DMS53 (cell line): ENCODE data around the gene LRRC17.
"Not testable (repeated sequence)": the region's sequence is repeated elsewhere in the genome, so short reads cannot be mapped to it uniquely, and the experiment has no call there.

Experiments
- DNase-seq: peaks from one replicate; lab custom pipeline; 2025; lab: John Stamatoyannopoulos, UW

The LRRC17 gene

DNA sequence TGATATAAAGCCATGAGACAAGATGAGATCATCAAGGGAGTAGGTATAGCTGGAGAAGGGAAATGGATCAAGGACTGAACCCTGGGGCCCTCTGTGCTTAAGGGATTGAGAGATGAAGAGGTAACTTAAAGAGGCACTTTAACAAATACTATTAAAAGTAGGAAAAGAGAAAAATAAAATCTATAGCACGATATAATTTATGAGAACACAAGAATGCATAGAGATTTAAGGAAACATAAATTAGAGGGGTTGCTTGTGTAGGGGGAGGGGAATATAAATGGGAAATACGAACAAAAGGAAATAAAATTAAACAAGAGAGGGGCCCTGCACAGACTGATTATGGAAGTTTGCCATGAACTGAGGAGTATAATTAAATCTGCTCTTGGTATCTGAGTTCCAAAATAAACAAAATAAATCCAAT lies 15.6 kb upstream of the LRRC17 start:
- DNase-seq: no peak

DNA sequence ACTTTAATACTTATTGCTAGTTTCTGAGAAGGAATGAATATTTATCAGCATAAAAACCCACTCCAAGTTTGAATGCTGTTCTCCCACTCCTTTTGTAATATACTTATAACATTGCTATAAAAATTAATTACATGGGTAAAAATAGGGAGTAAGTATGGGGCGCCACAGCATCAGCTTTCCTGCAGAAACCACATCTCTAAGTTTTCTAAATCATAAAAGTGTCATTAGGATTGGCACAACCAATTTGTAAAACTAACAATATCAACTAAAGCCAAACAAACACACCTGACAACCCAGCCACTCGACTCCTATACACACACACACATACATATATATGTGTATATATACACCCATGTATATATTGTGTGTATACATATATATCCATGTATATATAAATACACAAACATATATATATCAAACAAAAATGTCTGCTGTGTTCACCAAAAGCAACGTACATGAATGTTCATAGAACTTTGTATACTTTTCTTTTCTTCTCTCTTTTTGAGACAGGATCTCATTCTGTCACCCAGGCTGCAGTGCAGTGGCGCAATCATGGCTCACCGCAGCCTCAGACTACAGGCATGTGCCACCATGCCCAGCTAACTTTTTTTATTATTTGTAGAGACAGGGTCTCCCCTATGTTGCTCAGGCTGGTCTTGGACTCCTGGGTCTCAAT lies 14.8 kb upstream of the LRRC17 start:
- no peak for DNase-seq

DNA sequence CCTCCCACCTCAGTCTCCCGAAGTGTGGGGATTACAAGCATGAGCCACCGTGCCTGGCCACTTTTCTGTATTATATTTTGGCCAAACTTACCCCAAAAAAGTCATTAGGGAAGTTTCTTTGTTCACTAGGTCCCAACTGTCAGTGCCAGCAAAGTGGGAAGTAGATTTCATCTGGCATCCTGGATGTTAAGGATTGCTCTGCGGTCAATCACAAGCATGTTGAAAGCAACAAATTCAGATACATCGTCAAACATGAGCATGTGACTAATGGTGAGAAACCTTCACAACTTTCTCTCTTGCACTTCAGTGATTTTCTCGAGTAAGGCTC lies 14.3 kb upstream of the LRRC17 start:
- DNase-seq: no peak

DNA sequence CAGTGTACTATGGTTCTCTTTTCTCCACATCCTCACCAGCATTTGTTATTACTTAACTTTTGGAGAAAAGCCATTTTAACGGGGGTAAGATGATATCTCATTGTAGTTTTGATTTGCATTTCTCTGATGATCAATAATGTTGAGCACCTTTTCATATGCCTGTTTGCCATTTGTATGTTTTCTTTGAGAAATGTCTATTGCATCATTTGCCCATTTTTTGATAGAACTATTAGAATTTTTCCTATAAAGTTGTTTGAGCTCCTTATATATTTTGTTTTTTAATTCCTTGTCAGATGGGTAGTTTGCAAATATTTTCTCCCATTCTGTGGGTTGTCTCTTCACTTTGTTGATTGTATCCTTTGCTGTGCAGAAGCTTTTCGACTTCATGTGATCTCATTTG lies 10.7 kb upstream of the LRRC17 start:
- not testable (repeated sequence) for DNase-seq

DNA sequence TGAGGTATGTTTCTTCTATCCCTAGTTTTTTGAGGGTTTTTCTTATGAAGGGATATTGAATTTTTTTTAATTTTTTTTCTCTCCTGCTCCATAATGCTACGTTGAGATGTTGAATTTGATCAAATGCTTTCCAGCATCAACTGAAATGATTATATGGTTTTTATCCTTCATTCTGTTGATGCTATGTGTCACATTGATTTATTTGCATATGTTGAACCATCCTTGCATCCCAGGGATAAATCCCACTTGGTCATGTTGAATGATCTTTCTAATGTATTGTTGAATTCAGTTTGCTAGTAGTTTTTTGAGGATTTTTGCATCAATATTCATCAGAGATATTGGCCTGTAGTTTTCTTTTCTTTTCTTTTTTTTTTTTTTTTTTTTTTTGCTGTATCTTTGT lies 9.2 kb upstream of the LRRC17 start:
- DNase-seq: not testable (repeated sequence)

DNA sequence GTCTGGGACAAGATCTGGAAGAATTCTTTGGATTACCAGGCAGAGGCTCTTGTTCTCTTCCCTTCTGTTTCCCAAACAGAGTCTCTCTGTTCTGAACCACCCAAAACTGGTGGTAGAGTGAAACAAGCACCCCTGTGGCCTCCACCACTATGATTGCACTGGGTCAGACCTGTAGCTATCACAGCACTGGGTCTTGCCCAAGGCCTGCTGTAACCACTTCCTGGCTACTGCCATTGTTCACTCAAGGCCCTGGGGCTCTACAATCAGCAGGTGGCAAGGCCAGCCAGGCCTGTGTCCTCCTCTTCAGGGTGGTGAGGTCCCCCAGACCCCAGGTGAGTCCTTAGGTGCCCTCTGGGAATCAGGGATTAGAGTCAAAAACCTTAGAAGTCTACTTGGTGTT lies 4.1 kb upstream of the LRRC17 start:
- no peak for DNase-seq

DNA sequence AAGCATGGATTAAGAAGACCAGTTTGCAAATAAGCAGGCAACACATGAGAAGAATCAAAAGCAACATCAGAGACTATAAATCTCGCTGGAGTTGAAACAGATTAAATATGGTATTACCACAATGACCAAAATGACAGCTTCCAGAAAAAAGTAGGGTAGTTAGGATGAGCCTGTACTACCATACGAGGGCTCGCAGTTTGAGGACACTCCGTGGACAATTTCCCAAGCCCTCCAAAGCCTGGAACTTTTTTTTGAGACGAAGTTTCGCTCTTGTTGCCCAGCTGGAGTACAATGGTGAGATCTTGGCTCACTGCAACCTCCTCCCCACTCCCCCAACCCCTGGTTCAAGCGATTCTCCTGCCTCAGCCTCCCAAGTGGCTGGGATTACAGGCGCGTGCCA lies 1.0 kb downstream of the LRRC17 start:
- DNase-seq: no peak

DNA sequence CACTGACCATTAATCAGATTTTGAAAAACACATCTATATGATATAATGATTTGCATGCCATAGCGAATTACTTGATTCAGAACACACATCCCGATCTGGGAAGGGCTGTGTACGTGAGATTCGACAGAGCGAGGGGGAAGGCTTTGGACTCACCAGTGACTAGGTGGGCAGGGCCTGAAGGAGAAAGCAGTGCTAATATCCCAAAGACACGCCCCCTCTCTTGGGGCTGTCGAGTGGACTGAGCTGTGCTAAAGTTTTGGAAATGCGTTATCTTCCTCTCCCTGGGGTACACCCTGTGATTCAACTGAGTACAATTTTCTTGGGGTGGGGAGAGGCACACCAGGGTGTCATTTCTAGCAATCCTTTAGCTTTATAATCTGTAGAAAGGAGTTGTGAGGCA lies 1.8 kb downstream of the LRRC17 start:
- DNase-seq: no peak

DNA sequence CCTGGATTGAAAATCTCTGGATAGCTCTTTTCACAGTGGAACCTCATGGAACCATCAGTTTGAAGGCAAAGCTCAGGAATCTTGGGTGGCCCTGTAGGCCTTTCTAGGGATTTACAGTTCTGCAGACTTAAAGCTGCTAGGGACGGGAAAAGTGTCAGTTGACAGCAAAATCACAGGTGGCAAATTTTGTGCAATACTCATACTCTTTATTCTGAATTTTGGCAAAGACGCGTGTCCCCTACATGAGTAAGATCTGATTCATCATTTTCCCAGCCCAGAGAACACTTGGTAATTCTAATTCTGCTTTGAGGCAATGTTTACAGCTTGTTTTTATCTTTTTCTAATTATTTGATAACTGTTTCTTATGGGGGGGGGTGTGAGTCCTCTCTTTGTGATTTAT lies 3.6 kb downstream of the LRRC17 start:
- DNase-seq: no peak

DNA sequence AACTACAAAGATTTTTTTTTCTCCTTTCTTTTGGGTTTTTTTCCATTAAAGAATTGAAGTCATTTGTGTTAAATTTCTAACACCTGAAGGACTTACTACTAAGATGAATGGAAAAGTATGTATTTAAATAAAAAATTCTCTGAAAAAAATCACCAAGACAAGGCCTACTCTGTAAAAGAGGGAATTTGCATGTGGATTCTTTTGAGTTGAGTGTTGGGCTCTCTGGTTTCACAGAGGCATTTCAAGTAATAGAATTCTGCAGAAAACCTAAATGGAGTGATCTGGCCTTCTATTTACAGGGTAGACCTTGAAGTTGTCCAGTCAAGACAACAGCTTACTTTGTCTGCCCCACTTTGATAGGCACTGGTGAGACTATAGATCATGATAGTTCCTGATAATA lies 4.1 kb downstream of the LRRC17 start:
- DNase-seq: no peak

DNA sequence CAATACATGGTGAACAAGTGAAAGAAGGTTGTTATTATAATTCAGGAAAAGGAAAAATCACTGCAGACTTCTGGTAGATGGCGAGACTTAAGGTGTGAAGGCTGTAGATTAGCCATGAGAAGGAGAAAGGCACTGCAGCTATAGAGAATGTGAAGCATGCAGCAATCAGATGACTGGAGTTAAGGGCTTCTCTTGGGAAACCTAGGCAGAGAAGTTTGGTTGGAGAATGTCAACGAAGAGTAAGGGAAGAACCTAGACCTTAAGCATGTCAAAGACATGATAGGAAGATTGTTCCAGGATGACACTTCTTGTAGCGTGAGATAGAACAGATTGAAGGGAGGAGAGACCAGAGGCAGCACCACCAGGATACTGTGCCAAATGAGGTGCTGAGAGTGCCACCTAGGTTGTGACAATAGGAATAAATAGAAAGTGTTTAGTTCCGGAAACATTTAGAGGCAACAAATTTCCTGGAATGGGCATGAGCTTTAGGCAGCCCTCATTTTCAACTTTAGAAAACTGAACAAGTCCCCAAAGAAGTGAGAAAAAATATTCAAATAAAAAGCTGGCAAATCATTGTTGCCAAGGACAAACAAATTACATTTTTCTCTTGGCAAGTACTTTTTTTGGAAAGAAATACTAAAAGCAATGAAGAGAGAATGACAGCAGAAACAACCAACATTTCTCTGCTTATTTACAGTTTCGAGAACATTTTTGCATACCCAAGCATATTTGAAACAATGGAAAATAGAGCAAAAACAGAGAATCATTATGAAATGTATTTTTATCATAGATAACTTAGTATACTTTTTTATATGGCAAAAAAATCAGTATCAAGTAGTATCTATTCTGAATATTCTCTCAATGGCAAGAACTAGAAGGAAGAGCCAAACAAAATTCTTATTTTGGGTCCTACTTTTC lies 4.9 kb downstream of the LRRC17 start:
- DNase-seq: peak; percentile 11

DNA sequence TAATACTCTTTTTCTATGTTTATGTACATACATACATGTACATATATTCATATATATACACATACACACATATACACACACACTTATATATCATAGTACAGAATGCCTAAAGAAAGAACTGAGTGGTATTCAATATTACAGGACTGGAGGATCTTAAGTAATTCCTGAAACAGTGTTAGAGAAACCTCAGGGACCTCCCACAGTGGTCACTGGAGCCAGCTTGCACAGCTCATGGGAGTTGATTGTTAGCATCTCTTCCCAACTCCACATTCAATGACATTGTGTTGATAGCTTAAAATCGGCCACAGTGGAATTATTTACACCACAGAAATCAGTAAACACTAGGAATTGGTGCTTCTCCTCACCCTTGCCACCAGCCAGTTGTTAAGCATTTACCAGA lies 6.0 kb downstream of the LRRC17 start:
- DNase-seq: no peak

DNA sequence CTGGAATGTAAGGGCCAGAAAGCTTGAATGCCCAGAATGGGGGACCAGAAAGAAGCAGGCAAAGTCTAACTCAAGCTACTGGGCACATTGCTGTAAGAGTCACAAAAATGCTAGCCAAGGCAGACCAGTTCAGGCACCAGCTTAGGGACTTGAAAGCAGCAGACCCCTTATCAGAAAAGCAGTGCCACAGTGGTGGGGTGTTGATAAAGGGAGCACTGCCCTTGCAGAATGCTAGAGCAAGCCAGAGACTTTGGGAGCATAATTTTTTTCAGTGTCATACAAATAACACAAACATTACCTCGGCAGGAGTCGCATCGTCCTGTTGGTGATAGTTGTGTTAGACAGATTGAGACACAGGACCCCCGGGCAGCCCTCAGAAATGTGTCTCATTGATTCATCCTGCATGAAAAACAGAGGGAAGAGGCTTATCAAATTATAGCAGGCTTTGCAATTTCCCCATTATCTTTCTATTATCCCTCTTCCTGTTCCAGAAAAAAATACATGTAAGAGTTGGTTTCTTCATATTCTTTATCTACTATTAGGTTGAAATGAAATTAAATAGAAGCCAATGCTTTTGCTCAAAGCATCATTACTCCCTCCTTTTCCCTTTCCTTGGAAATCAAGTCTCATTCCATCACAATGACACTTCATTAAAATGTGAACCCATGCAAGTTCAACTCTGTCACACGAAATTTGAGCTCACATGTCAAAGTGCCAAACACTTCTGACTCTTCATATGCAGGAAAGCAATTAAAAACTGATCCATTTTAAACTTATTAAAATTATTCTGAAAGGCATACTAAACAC lies 13.4 kb downstream of the LRRC17 start:
- no peak for DNase-seq

DNA sequence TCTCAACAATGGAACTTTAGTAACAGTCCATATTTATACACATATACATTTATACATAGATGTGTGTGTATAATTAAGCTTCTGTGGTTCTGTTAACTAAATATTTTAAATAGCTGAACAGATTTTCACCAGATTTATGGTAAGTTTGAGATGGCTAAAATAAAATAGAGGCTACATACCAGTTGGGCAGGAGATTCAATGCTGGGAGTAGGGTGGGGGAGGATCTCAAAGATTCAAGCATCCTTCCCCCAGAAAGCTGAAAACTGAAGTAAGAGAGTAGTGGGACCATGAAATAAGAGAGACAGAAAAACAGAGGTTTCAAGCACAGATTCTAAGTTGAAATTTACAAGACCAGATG lies 14.0 kb downstream of the LRRC17 start:
- no peak for DNase-seq

DNA sequence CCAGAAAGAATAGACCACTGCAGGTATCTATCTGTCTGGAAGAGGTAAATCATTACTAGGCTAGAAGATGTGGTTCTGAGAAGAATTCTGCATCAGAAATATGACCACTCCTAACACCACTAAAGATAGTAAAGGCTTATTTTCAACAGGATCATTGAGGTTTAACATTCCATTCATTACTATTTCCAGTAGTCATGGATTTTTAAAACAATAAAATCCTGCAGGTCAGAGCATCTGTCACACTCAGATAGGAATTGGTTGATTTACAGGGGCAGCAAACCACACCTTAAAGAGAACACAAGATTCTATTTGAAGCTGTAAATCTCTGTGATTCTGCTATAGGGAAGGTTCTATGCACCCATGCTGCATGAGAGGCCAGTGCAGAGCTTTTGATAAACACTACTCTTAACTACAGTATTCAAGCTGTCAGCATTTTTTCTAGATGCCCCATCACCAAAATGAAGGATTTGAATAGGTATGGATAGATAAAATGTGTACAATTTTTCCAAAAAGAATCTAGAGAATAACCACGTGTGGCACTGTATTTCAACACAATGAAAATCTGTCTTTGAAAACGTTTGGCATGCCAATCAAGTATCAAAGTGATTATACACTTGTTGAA lies 14.6 kb downstream of the LRRC17 start:
- no peak for DNase-seq

DNA sequence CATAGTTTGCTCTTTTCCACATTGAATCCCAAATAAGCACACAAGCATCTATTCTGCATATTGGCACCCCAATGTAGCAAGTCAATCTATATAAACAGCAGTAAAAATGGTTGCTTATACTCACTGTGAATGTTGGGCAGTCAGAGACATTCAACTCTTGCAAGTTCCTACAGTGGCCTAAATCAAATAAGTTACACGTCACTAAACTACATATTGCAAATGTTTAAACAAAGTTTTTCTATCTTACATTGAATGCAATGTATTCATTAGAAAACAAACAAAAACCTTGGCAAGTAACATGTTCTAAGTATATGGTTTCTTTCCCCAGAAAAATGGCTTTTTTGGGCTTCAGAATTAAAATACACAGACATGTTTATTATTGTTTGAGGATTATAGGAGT lies 19.0 kb downstream of the LRRC17 start:
- DNase-seq: no peak

DNA sequence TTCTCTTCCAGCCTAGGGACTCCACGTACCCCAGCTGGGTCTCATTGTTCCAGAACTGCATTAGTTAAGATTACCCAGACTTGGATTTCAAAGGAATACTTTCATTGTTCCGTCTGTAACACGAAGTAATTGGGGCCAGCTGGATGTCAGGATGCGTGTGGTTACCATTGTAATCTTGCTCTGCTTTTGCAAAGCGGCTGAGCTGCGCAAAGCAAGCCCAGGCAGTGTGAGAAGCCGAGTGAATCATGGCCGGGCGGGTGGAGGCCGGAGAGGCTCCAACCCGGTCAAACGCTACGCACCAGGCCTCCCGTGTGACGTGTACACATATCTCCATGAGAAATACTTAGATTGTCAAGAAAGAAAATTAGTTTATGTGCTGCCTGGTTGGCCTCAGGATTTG lies 21.0 kb downstream of the LRRC17 start:
- DNase-seq: no peak

DNA sequence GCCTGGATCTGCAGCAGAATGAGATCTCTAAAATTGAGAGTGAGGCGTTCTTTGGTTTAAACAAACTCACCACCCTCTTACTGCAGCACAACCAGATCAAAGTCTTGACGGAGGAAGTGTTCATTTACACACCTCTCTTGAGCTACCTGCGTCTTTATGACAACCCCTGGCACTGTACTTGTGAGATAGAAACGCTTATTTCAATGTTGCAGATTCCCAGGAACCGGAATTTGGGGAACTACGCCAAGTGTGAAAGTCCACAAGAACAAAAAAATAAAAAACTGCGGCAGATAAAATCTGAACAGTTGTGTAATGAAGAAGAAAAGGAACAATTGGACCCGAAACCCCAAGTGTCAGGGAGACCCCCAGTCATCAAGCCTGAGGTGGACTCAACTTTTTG lies 21.4 kb downstream of the LRRC17 start:
- no peak for DNase-seq

DNA sequence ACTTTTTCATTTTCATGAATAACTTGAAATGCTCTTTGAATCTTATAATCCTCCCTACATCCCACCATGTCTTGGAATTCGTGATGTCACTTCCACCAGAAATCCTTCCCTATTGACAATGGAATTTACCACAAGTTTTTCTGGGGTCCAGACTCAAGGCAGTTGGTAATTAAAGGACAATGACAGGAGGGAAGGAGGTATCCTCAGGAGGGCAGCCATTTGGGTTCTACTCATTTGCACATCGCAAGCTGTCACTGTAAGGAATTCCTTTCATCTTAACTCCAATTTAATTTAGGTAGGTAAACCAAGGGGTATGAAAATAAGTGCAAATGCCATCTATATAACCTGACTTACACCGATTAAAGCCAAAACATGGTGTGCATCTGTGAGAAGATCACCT lies 21.9 kb downstream of the LRRC17 start:
- no peak for DNase-seq

DNA sequence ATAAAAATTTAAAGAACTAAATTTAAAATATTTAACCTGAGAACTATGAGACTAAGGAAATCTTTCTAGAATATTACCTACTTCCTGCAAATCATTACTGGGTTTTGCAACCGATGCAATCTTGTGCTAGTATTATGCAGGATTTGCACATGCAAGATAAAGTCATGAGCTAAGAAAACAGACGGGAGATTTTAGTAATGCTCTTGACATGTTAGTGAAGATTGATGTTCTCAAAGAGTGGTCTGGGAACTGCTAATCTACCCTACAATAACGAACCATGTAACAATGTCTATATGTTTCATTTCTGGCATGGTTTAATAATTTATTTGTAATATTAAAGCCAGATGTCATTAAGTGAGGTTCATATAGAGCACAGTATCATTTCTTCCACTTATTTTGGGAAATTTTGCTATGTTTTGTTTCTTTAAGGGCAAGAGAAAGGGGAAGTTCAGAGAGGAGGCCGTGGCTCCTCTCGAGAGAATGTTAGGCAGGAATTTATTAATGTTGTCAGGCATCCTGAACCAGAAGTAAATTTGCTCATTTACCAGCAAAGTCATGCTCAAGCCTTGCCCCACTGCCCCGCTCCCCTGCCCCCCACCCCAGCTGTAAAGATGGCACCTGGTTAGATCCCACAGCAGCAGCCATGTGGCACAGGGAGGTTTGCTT lies 22.8 kb downstream of the LRRC17 start:
- DNase-seq: no peak

DNA sequence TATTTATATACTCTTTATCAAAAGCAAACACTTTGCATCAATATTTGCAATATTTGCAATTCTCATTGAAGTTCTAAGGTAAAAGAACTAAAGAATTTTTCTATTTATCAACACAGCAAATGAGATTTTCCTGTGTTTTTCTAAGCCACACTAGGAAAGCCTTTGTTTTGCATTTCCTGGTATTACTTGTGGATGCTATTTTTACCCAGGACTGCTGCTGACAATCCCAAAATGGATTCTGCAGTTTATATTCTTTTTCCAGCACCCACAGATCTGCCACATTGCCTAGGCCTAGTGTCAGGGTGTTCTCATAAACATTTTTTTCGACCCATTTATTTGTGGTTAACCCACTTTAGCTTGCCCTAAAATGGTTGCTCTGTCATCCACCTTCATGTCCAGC lies 25.9 kb downstream of the LRRC17 start:
- DNase-seq: no peak
